ENCODE measurements around the gene TNFRSF25.

- TF ChIP-seq CTCF (conservative IDR thresholded peaks at IDR 0.05; ENCODE audit: low read depth in 2 of 2) (no peak), EZH2 (IDR thresholded peaks at IDR 0.05; ENCODE audit: low read depth, unreplicated experiment) (no peak), POLR2AphosphoS5 (IDR thresholded peaks at IDR 0.05; ENCODE audit: low read depth) (no peak)
These were observed 15.8 kb upstream of the TNFRSF25 start for GRCh38 chr1:6481820-6482219.

All from GM23338 (cell line).